ENCODE data around the gene PMM1.
A peak's percentile ranks its signal among the peaks of the same experiment; 100 is the strongest.

The PMM1 gene

GRCh38 chr22:41625577-41625976 lies 35.9 kb upstream of the PMM1 start:
- H3K4me3 ChIP-seq (ENCODE audit: low read depth, low read length) = no peak overlapping the region
- DNase-seq (ENCODE audit: low read depth) = no peak
- TF ChIP-seq POLR2A (IDR thresholded peaks at IDR 0.05; ENCODE audit: extremely low read depth, insufficient read length) = no peak

- DNase-seq (ENCODE audit: low read depth) = no peak
- H3K4me3 ChIP-seq (ENCODE audit: low read depth, low read length) = peak overlapping the region; percentile 96
- TF ChIP-seq CTCF (IDR thresholded peaks at IDR 0.05; ENCODE audit: low read depth, low read length) (no peak), MAX (IDR thresholded peaks at IDR 0.05; ENCODE audit: low read depth, low read length) (no peak), MYC (IDR thresholded peaks at IDR 0.05; ENCODE audit: low read depth, low read length) (no peak), POLR2A (IDR thresholded peaks at IDR 0.05; ENCODE audit: extremely low read depth, insufficient read length) (no peak)
Observed at GRCh38 chr22:41621911-41622179, 32.2 kb upstream of the PMM1 start.

- TF ChIP-seq CTCF (IDR thresholded peaks at IDR 0.05; ENCODE audit: low read depth, low read length) (no peak), MAX (IDR thresholded peaks at IDR 0.05; ENCODE audit: low read depth, low read length) (peak; percentile 84), MYC (IDR thresholded peaks at IDR 0.05; ENCODE audit: low read depth, low read length) (peak; percentile 31; the same call in 1 of the 2 replicates), POLR2A (IDR thresholded peaks at IDR 0.05; ENCODE audit: extremely low read depth, insufficient read length) (peak; percentile 68)
- DNase-seq (ENCODE audit: low read depth) = peak; percentile 99
- H3K4me3 ChIP-seq (ENCODE audit: low read depth, low read length) = peak within 1 kb of the TSS; percentile 96
Observed at GRCh38 chr22:41621099-41621910, 31.7 kb upstream of the PMM1 start, which contains the start of gene XRCC6. Gene XRCC6, plus strand, starts transcription at chr22:41621295. Its CDS starts 710 bp downstream, at chr22:41622005.

- peak; percentile 56; the same call in 1 of the 2 replicates for TF ChIP-seq MYC (IDR thresholded peaks at IDR 0.05; ENCODE audit: low read depth, low read length)
- TF ChIP-seq CTCF (IDR thresholded peaks at IDR 0.05; ENCODE audit: low read depth, low read length) = no peak
- peak; percentile 34; the same call in 1 of the 2 replicates for TF ChIP-seq MAX (IDR thresholded peaks at IDR 0.05; ENCODE audit: low read depth, low read length)
- peak; percentile 51 for TF ChIP-seq POLR2A (IDR thresholded peaks at IDR 0.05; ENCODE audit: extremely low read depth, insufficient read length)
- H3K4me3 ChIP-seq (ENCODE audit: low read depth, low read length) = peak within 1 kb of the TSS; percentile 96
- no peak for DNase-seq (ENCODE audit: low read depth)
Observed at GRCh38 chr22:41620589-41621098, 31.0 kb upstream of the PMM1 start, which contains the start of gene DESI1. Gene DESI1, minus strand, starts transcription at chr22:41621043. Its CDS starts 204 bp downstream, at chr22:41620839.

- H3K4me3 ChIP-seq (ENCODE audit: low read depth, low read length) = peak overlapping the region; percentile 91
- peak; percentile 49 for DNase-seq (ENCODE audit: low read depth)
- TF ChIP-seq MAX (IDR thresholded peaks at IDR 0.05; ENCODE audit: low read depth, low read length) = no peak
- no peak for TF ChIP-seq CTCF (IDR thresholded peaks at IDR 0.05; ENCODE audit: low read depth, low read length)
- no peak for TF ChIP-seq POLR2A (IDR thresholded peaks at IDR 0.05; ENCODE audit: extremely low read depth, insufficient read length)
- no peak; the same call in 1 of the 2 replicates for TF ChIP-seq MYC (IDR thresholded peaks at IDR 0.05; ENCODE audit: low read depth, low read length)
Observed at GRCh38 chr22:41619979-41620588, 30.4 kb upstream of the PMM1 start.

GRCh38 chr22:41613456-41613855 lies 23.8 kb upstream of the PMM1 start:
- TF ChIP-seq MYC (IDR thresholded peaks at IDR 0.05; ENCODE audit: low read depth, low read length) (no peak), POLR2A (IDR thresholded peaks at IDR 0.05; ENCODE audit: extremely low read depth, insufficient read length) (no peak), MAX (IDR thresholded peaks at IDR 0.05; ENCODE audit: low read depth, low read length) (no peak), CTCF (IDR thresholded peaks at IDR 0.05; ENCODE audit: low read depth, low read length) (no peak)
- no peak for DNase-seq (ENCODE audit: low read depth)
- no peak overlapping the region for H3K4me3 ChIP-seq (ENCODE audit: low read depth, low read length)

All from NB4 (cell line).